Mucosa of gallbladder (tissue), 1 donor: ENCODE results near the gene SPIN2B. TPM values are rescaled to one million over a fixed set of nuclear protein-coding genes. Genes with fewer than 3 reads are reported as not detected.

Experiments used
- DNase-seq: peaks from one replicate; pipeline ENCODE4 v3.0.0-alpha.2; 2020; ENCODE audit warnings: low spot score
- total RNA-seq: library from RNA; stranded (reverse); gene quantifications from one replicate; pipeline ENCODE4 v1.2.1, GENCODE V29; 2021
- donor health status: DM: no; HTN: no; CAD: no.

The SPIN2B gene
- total RNA-seq, 1 donor from 2014 or later: 10.2 TPM

- no peak for DNase-seq
Observed at GRCh38 chrX:57070185-57070984, 51.0 kb downstream of the SPIN2B start.

Other genes starting within 250 kb of the SPIN2B start
- 12.5 TPM for gene SPIN3, start 126.0 kb downstream of the SPIN2B start, total RNA-seq
- gene SPIN2A, start 15.8 kb upstream of the SPIN2B start, total RNA-seq: 1.2 TPM
- 5.1 TPM for gene FAAH2, start 165.2 kb upstream of the SPIN2B start, total RNA-seq